Stimulated activated naive CD8-positive, alpha-beta T cell treated with anti-CD3 and anti-CD28 coated beads, Interleukin-15, Interleukin-2, amounts not matched to agents 100 ng/mL and 50 ng/mL, for 24 hours (primary cell): Measurements from ENCODE around the gene GZMM.
"Not testable (repeated sequence)": the region's sequence is repeated elsewhere in the genome, so short reads cannot be mapped to it uniquely, and the experiment has no call there.

Experiments
- H3K27ac Mint-ChIP-seq: one replicate; pipeline ENCODE4 v1.8.0; 2021; ENCODE audit warnings: mild to moderate bottlenecking, mixed read lengths
- H3K27me3 Mint-ChIP-seq: one replicate; pipeline ENCODE4 v1.8.0; 2021; ENCODE audit warnings: mixed read lengths
- H3K36me3 Mint-ChIP-seq: one replicate; pipeline ENCODE4 v1.8.0; 2021; ENCODE audit warnings: low read depth, mixed read lengths
- H3K4me1 Mint-ChIP-seq: one replicate; pipeline ENCODE4 v1.8.0; 2021; ENCODE audit warnings: low read depth, mixed read lengths
- H3K4me3 Mint-ChIP-seq: one replicate; pipeline ENCODE4 v1.8.0; 2021; ENCODE audit warnings: mild to moderate bottlenecking, mixed read lengths
- H3K9me3 Mint-ChIP-seq: one replicate; pipeline ENCODE4 v1.8.0; 2021; ENCODE audit warnings: mixed read lengths

The GZMM gene

GRCh38 chr19:577439-578392 lies 33.9 kb downstream of the GZMM start:
- H3K27ac Mint-ChIP-seq, result no peak overlapping the region
- H3K4me3 Mint-ChIP-seq, result no peak overlapping the region
- peaks cover 27% of the 10 kb centered on the region for H3K4me1 Mint-ChIP-seq
- H3K27me3 Mint-ChIP-seq, result no peaks in the 10 kb centered on the region
- no peaks in the 10 kb centered on the region for H3K9me3 Mint-ChIP-seq
- peaks cover 10% of the 10 kb centered on the region for H3K36me3 Mint-ChIP-seq

- no peaks in the 10 kb centered on the region for H3K9me3 Mint-ChIP-seq
- H3K4me1 Mint-ChIP-seq, result peaks cover 22% of the 10 kb centered on the region
- H3K36me3 Mint-ChIP-seq, result peaks cover 10% of the 10 kb centered on the region
- H3K27ac Mint-ChIP-seq, result no peak overlapping the region
- no peak overlapping the region for H3K4me3 Mint-ChIP-seq
- H3K27me3 Mint-ChIP-seq, result no peaks in the 10 kb centered on the region
Observed at GRCh38 chr19:579111-579841, 35.4 kb downstream of the GZMM start.

- Mint-ChIP-seq H3K4me1 (peaks cover 17% of the 10 kb centered on the region), H3K27me3 (no peaks in the 10 kb centered on the region), H3K9me3 (no peaks in the 10 kb centered on the region), H3K27ac (no peak overlapping the region), H3K4me3 (no peak overlapping the region), H3K36me3 (peaks cover 7% of the 10 kb centered on the region)
Observed at GRCh38 chr19:579842-580155, 35.9 kb downstream of the GZMM start.

DNA sequence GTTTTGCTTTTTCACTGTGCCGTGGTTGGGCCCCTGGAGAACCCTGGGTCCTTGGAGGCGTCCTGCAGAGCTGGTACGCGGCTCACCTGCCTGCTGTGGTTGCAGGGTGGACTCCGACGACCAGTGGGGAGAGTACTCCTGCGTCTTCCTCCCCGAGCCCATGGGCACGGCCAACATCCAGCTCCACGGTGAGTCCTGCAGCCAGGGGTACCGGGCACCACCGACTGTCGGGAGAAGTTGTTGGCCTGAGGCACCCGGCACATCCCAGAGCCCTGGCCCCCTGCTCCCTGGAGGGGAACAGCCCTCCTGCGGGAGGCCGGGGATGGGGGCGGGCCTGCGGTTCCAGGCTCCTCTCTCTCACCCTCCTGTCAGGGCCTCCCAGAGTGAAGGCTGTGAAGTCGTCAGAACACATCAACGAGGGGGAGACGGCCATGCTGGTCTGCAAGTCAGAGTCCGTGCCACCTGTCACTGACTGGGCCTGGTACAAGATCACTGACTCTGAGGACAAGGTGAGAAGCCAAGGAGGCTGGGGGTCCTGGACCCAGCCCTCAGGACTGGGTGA lies 36.5 kb downstream of the GZMM start:
- no peaks in the 10 kb centered on the region for H3K9me3 Mint-ChIP-seq
- H3K4me1 Mint-ChIP-seq, result peaks cover 12% of the 10 kb centered on the region
- H3K36me3 Mint-ChIP-seq, result peaks cover 4% of the 10 kb centered on the region
- no peaks in the 10 kb centered on the region for H3K27me3 Mint-ChIP-seq
- no peak overlapping the region for H3K4me3 Mint-ChIP-seq
- H3K27ac Mint-ChIP-seq, result no peak overlapping the region

GRCh38 chr19:581399-582111 lies 37.7 kb downstream of the GZMM start:
- Mint-ChIP-seq H3K4me1 (peaks cover 11% of the 10 kb centered on the region), H3K9me3 (no peaks in the 10 kb centered on the region), H3K27me3 (no peaks in the 10 kb centered on the region), H3K36me3 (peaks cover 3% of the 10 kb centered on the region), H3K27ac (no peak overlapping the region), H3K4me3 (no peak overlapping the region)

GRCh38 chr19:582497-583197 lies 38.8 kb downstream of the GZMM start:
- Mint-ChIP-seq H3K27ac (no peak overlapping the region), H3K9me3 (no peaks in the 10 kb centered on the region), H3K4me1 (peaks cover 4% of the 10 kb centered on the region), H3K27me3 (no peaks in the 10 kb centered on the region), H3K36me3 (no peaks in the 10 kb centered on the region), H3K4me3 (no peak overlapping the region)

GRCh38 chr19:583198-583967 lies 39.5 kb downstream of the GZMM start:
- H3K36me3 Mint-ChIP-seq, result no peaks in the 10 kb centered on the region
- H3K27ac Mint-ChIP-seq, result no peak overlapping the region
- no peaks in the 10 kb centered on the region for H3K9me3 Mint-ChIP-seq
- no peak overlapping the region for H3K4me3 Mint-ChIP-seq
- H3K4me1 Mint-ChIP-seq, result peaks cover 4% of the 10 kb centered on the region
- H3K27me3 Mint-ChIP-seq, result peaks cover 3% of the 10 kb centered on the region

DNA sequence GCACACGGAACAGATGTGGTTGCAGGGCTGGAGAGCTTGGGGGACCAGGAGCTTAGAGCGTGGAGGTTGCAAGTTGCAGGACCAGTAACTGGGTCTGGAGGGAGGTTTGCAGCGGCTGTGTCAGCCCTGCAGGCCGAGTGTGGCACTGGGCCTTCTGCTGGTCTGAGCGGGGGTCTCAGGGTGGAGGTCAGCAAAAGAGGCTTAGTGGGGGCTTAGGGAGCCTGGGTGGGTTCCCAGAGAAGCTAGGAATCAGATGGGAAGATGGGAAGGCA lies 40.1 kb downstream of the GZMM start:
- Mint-ChIP-seq H3K4me3 (no peak overlapping the region), H3K36me3 (no peaks in the 10 kb centered on the region), H3K27me3 (peaks cover 3% of the 10 kb centered on the region), H3K9me3 (no peaks in the 10 kb centered on the region), H3K4me1 (peaks cover 4% of the 10 kb centered on the region), H3K27ac (no peak overlapping the region)

DNA sequence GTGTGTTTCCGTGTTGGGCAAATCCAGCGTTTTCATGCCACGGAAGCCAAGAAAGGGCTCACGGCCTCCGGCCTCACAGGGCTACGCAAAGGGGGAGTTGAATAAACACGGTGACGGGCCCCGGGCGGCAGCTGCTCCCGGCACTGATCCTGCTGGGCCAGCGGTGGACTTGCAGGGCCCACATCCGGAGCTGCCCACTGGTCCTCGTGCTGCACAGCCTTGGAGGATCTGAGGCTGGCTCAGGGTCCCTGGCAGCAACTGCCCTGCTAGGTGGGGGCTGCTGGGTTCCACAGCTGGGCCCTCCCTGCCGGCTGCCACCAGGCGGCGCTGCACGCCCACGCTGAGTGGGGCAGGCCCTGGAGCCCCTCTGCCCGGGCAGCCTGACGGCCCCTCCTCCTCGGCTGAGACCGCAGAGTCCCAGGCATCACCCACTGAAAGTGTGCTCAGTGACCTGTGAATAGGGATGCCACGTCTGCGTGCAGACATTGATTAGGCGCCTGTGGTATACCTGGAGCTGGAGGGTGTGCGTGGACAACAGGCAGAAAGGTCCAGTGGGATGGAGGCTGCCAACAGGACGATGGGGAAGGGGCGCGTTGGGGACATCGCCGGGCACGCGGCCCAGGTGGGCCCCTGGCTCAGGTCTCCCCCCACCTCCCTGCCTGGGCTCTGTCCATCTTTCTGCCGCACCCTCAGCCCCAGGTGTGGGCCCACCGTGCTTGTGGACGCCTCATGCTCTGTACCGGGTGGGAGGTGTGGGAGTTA lies 40.6 kb downstream of the GZMM start:
- no peaks in the 10 kb centered on the region for H3K9me3 Mint-ChIP-seq
- no peak overlapping the region for H3K4me3 Mint-ChIP-seq
- H3K36me3 Mint-ChIP-seq, result no peaks in the 10 kb centered on the region
- H3K4me1 Mint-ChIP-seq, result peaks cover 4% of the 10 kb centered on the region
- H3K27me3 Mint-ChIP-seq, result peaks cover 3% of the 10 kb centered on the region
- no peak overlapping the region for H3K27ac Mint-ChIP-seq

DNA sequence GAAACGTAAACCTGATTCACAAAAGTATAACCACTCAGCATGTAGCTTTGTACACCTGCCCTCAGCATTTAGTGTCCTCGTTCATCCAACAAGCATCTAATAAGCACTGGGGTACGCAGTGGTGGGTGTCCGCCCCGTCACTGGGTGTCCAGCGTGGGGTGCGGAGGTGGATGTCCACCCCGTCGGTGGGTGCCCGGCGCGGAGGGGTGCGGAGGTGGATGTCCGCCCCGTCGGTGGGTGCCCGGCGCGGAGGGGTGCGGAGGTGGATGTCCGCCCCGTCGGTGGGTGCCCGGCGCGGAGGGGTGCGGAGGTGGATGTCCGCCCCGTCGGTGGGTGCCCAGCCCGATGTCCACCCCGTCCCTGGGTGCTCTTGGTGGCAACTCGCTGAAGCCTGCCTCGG lies 41.3 kb downstream of the GZMM start:
- not testable (repeated sequence) for H3K27ac Mint-ChIP-seq, H3K27me3 Mint-ChIP-seq, H3K36me3 Mint-ChIP-seq, H3K4me3 Mint-ChIP-seq, H3K4me1 Mint-ChIP-seq, H3K9me3 Mint-ChIP-seq

DNA sequence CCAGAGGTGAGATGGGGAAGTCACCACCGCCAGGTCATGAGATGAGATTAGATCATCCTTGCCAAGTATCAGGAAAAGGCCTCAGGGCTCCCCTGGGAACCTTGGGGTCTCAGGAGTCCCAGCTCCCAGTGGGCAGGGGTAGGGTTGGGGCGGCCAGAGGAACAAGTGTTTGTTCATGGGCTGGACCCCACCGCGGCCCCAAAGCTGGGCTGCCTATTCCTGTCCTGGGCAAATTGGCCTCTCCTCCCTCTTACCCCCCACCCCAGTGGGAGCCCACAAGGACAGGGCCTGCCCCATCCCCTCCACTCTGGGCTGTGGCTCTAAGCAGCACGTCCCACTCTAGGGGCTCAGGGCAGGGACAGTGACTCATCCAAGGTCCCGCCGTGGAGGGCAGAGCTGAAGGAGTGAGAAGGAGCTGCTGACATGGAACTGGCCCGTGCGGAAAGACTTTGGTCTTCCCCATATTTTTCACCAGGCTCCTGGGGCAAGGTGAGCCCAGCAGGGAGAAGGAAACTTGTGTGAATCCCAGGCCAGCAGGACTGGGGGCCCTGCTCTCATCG lies 41.8 kb downstream of the GZMM start:
- Mint-ChIP-seq H3K9me3 (no peaks in the 10 kb centered on the region), H3K4me1 (peaks cover 4% of the 10 kb centered on the region), H3K27me3 (peaks cover 3% of the 10 kb centered on the region), H3K36me3 (no peaks in the 10 kb centered on the region), H3K4me3 (no peak overlapping the region), H3K27ac (no peak overlapping the region)

- Mint-ChIP-seq H3K36me3 (no peaks in the 10 kb centered on the region), H3K9me3 (no peaks in the 10 kb centered on the region), H3K27ac (no peak overlapping the region), H3K27me3 (peaks cover 11% of the 10 kb centered on the region), H3K4me1 (peaks cover 4% of the 10 kb centered on the region), H3K4me3 (no peak overlapping the region)
Observed at GRCh38 chr19:588093-588740, 44.4 kb downstream of the GZMM start.
